Astrocyte (in vitro differentiated cells and primary cell): ENCODE results near the gene FAM98B.

ENCODE experiments used
- EZH2 ChIP-seq: IDR thresholded peaks from 2 replicates; pipeline ENCODE4 v1.6.1; 2012; ENCODE audit warnings: mild to moderate bottlenecking, low read length, inconsistent platforms; ENCODE audit not compliant: insufficient read depth
- TF ChIP-seq, protein P1 (sequence below): IDR thresholded peaks from 2 replicates; pipeline ENCODE4 v1.5.1; 2011; ENCODE audit warnings: low read depth, mild to moderate bottlenecking, inconsistent platforms, low read length, moderate library complexity; ENCODE audit not compliant: insufficient read depth

DNA sequence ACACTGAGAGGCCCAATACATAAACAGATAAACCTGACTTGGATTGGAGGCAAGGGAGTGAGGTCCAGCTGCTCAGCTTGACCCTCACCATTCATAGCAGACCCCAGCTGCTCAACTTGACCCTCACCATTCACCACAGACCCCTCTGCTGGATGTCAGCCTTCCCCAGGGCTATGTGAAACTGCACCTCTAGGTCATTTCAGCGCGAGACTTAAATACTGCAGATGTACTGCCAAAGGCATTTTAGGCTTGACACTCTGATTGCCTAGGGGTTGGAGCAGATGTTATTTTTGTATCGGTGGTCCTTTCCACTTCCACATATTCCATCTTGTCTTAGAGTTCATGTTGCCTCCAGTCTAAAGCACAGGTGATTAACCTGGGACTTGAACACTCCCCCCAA lies 41.5 kb upstream of the FAM98B start:
- TF ChIP-seq, protein P1, sequence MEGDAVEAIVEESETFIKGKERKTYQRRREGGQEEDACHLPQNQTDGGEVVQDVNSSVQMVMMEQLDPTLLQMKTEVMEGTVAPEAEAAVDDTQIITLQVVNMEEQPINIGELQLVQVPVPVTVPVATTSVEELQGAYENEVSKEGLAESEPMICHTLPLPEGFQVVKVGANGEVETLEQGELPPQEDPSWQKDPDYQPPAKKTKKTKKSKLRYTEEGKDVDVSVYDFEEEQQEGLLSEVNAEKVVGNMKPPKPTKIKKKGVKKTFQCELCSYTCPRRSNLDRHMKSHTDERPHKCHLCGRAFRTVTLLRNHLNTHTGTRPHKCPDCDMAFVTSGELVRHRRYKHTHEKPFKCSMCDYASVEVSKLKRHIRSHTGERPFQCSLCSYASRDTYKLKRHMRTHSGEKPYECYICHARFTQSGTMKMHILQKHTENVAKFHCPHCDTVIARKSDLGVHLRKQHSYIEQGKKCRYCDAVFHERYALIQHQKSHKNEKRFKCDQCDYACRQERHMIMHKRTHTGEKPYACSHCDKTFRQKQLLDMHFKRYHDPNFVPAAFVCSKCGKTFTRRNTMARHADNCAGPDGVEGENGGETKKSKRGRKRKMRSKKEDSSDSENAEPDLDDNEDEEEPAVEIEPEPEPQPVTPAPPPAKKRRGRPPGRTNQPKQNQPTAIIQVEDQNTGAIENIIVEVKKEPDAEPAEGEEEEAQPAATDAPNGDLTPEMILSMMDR: no peak
- no peak for TF ChIP-seq EZH2
